HL-60 (cell line): Measurements from ENCODE around the gene PBXIP1.

Source experiments
- DNase-seq, 2 experiments: peaks; one replicate each; pipeline ENCODE4 v3.0.0-alpha.2; 2010 to 2020; ENCODE audit warnings: low read depth in 1 of 2, low spot score in 1 of 2
- H3K27ac ChIP-seq: fragments of 250-450 bp; sonication (Bioruptor Pico); replicated peaks from 2 replicates; pipeline ENCODE4 v1.5.1; 2020; ENCODE audit warnings: mild to moderate bottlenecking, moderate library complexity
- H3K27me3 ChIP-seq: fragments of 250-450 bp; sonication (Bioruptor Pico); 2 replicates; pipeline ENCODE4 v1.5.1; 2021; ENCODE audit warnings: mild to moderate bottlenecking, moderate library complexity; ENCODE audit not compliant: insufficient read depth, poor library complexity, severe bottlenecking
- H3K4me3 ChIP-seq: replicated peaks from 2 replicates; pipeline ENCODE4 v1.5.1; 2011; ENCODE audit warnings: mild to moderate bottlenecking, control low read depth, low read length; ENCODE audit not compliant: insufficient read depth
- GABPA ChIP-seq: IDR thresholded peaks from 2 replicates; pipeline ENCODE4 v1.6.1; 2012; ENCODE audit warnings: low read depth
- POLR2AphosphoS5 ChIP-seq: IDR thresholded peaks from 2 replicates; pipeline ENCODE4 v1.6.1; 2012; ENCODE audit warnings: low read depth
- REST ChIP-seq: IDR thresholded peaks from 2 replicates; pipeline ENCODE4 v1.6.1; 2012; ENCODE audit warnings: low read depth; ENCODE audit not compliant: insufficient replicate concordance
- SPI1 ChIP-seq: IDR thresholded peaks from 2 replicates; pipeline ENCODE4 v1.6.1; 2012; ENCODE audit warnings: low read depth, mild to moderate bottlenecking, borderline replicate concordance
- long read RNA-seq: library from polyadenylated mRNA; unstranded; transcript quantifications from one replicate; pipeline ENCODE4 v2.0.0, GENCODE V29; 2020
- TF ChIP-seq, protein P1 (sequence below): IDR thresholded peaks from one replicate; pipeline ENCODE4 v1.5.1; 2011; ENCODE audit warnings: low read length, control low read depth, inconsistent platforms; ENCODE audit not compliant: insufficient read depth

The PBXIP1 gene, protein sequence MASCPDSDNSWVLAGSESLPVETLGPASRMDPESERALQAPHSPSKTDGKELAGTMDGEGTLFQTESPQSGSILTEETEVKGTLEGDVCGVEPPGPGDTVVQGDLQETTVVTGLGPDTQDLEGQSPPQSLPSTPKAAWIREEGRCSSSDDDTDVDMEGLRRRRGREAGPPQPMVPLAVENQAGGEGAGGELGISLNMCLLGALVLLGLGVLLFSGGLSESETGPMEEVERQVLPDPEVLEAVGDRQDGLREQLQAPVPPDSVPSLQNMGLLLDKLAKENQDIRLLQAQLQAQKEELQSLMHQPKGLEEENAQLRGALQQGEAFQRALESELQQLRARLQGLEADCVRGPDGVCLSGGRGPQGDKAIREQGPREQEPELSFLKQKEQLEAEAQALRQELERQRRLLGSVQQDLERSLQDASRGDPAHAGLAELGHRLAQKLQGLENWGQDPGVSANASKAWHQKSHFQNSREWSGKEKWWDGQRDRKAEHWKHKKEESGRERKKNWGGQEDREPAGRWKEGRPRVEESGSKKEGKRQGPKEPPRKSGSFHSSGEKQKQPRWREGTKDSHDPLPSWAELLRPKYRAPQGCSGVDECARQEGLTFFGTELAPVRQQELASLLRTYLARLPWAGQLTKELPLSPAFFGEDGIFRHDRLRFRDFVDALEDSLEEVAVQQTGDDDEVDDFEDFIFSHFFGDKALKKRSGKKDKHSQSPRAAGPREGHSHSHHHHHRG
- long read RNA-seq, transcript PBXIP1-202 (11 exons, 3,212 nt), result major isoform, 28 of 46 reads
- long read RNA-seq, partial matches to known transcripts, result 5 of 46 reads
- long read RNA-seq, other reads (novel, unspliced or antisense), result 13 of 46 reads

DNA sequence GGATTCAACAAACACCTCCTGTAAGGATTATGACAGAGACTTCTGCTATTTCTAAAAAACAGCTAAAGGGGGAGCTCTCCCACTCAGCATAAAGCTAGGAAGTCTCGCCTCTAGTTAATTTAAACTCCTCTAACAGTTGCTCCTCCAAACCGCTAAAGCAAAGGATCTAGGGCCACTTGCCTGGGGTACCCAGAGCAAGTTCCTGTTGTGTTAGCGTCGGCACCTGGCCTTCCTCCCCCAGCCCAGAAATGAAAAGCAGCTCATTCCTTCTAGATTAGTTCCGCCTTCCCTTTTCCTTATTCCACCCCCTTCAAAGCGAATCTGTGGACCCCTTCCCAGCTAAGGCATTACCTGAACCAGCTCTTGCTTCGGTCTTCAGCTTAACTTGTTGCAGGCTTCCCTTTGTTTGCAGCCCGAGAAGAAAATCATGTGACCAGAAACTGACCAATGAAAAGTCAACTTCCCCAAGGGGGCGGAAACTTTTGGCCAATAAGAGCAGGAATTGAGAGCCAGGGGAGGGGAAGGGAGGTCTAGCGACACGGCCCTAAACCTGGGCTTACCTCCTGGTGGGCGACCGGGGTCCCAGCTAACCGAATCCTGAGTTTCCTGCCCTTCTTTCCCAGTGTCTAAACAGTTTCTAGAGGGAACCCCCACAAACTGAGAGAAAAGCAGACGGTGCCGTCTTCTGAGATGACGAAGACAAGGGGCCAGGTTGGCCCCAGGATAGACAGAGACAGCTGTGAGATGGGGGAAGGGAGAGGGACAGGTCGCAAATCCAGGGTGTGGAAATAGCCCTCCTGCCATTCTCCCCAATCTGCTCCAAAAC, at the start of gene PBXIP1:
Gene PBXIP1, minus strand, starts transcription at position 382 of the 826 bp plus-strand sequence. CDS start 2,378 bp downstream, outside the sequence.
- H3K27me3 ChIP-seq, result no peaks in the 10 kb centered on the region
- peak within 1 kb of the TSS; percentile 78 for H3K27ac ChIP-seq
- peak within 1 kb of the TSS; percentile 51 for H3K4me3 ChIP-seq
- no peak for TF ChIP-seq GABPA
- 0 out of 2 replicates have a peak, but pooled peaks have one; percentile 26 for TF ChIP-seq POLR2AphosphoS5
- peak; percentile 60; the same call in 1 of the 2 replicates for TF ChIP-seq SPI1
- TF ChIP-seq, protein P1, sequence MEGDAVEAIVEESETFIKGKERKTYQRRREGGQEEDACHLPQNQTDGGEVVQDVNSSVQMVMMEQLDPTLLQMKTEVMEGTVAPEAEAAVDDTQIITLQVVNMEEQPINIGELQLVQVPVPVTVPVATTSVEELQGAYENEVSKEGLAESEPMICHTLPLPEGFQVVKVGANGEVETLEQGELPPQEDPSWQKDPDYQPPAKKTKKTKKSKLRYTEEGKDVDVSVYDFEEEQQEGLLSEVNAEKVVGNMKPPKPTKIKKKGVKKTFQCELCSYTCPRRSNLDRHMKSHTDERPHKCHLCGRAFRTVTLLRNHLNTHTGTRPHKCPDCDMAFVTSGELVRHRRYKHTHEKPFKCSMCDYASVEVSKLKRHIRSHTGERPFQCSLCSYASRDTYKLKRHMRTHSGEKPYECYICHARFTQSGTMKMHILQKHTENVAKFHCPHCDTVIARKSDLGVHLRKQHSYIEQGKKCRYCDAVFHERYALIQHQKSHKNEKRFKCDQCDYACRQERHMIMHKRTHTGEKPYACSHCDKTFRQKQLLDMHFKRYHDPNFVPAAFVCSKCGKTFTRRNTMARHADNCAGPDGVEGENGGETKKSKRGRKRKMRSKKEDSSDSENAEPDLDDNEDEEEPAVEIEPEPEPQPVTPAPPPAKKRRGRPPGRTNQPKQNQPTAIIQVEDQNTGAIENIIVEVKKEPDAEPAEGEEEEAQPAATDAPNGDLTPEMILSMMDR, result peak; percentile 21
- no peak for TF ChIP-seq REST
- DNase-seq, result peak; percentile 77 to 93

DNA sequence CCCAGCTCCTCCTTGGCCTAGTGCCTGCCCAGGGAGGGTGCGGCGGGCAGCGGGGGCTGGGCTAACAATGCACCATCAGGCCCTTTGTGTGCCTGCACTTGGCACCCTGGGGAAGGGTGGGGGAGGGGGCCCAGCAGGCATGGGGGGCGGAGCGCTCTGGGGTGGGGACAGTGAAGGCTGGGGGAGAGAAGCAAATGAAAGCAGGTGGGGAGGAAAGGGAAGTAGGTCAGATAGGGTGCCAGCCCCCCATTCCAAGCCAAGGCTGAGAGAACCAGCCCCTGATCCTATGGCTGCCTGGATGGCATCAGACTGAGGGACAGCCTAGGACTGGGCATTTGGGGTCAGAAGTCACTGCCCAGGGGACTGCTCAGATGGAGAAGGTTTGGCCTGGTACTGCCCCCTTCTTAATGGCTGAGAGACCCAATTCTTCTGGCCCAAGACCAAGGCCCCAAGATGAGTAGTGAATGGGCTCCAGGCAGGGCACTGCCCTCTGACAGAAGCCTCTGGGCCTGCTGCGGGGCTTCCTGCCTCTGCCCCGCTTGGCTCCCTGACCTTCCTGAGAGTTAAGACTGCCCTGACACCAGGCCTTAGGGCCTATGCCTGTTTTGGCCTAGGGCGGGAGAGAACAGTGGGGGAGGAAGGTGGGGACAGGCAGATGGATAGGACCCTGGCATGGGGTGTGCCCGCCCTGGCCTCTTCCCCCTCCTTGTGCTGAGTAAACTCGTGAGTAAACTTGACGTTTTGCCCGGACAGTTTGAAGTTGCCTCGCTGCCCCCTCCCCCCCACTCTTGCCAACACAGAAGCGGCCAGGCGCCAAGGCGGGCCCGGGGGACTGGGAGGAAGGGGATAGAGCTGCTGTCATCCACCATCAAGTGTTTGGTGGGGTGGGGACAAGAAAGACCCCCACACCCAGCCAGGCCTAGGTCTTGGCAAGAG, 49.4 kb upstream of the PBXIP1 start:
- peak; percentile 76 to 81 for DNase-seq
- Histone ChIP-seq H3K27ac (peak overlapping the region; percentile 94), H3K27me3 (no peaks in the 10 kb centered on the region), H3K4me3 (peak overlapping the region; percentile 72)
- no peak for TF ChIP-seq POLR2AphosphoS5
- TF ChIP-seq, protein P1, result no peak
- TF ChIP-seq REST, result no peak
- TF ChIP-seq GABPA, result no peak
- TF ChIP-seq SPI1, result no peak
